ES-I3 (cell line): ENCODE data around the gene MORN3.

Experiments
- H3K36me3 ChIP-seq: 2 replicates; pipeline ENCODE4 v1.6.1; 2013; ENCODE audit warnings: mild to moderate bottlenecking, low read length, control low read depth, moderate library complexity; ENCODE audit not compliant: insufficient read depth
- H3K4me1 ChIP-seq: 2 replicates; pipeline ENCODE4 v1.6.1; 2013; ENCODE audit warnings: mild to moderate bottlenecking, control low read depth, low read length; ENCODE audit not compliant: insufficient read depth
- H3K9ac ChIP-seq: 2 replicates; pipeline ENCODE4 v1.6.1; 2013; ENCODE audit warnings: low read depth, mild to moderate bottlenecking, low read length, moderate library complexity
- H3K9me3 ChIP-seq: 2 replicates; pipeline ENCODE4 v1.6.1; 2013; ENCODE audit warnings: mild to moderate bottlenecking, low read length, moderate library complexity; ENCODE audit not compliant: control insufficient read depth, insufficient read depth

MORN3 gene

DNA sequence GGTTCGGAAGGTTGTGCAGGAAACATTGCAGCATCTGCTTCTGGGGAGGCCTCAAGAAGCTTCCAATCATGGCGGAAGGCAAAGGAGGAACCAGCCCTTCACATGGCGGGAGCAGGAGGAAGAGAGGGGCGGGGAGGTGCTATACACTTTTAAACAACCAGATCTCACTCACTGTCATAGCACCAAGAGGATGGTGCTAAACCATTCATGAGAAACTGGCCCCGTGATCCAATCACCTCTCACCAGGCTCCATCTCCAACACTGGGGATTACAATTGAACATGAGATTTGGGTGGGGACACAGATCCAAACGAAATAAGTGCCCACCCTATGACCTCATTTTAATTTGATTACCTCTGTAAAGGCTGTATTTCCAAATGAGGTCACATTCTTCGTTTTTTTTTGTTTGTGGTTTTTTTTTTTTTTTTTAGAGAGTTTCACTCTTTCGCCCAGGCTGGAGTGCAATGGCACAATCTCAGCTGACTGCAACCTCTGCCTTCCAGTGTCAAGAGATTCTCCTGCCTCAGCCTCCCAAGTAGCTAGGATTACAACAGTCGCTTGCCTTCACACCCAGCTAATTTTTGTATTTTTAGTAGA, 54.5 kb downstream of the MORN3 start:
- no peaks in the 10 kb centered on the region for H3K9me3 ChIP-seq
- H3K9ac ChIP-seq = no peak overlapping the region
- peaks cover 16% of the 10 kb centered on the region for H3K4me1 ChIP-seq
- no peaks in the 10 kb centered on the region for H3K36me3 ChIP-seq

DNA sequence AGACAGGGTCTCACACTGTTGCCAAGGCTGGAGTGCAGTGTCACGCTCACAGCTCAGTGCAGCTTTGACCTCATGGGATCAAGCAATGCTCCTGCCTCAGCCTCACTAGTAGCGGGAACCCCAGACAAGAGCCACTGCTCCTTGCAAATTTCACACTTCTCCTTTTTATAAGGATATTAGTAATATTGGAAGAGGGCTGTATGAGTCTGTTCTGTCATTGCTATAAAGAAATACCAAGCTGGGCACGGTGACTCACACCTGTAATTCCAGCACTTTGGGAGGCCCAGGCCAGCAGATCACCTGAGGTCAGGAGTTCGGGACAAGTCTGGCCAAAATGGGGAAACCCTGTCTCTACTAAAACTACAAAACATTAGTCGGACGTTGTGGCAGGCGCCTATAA, 56.0 kb downstream of the MORN3 start:
- H3K4me1 ChIP-seq = peaks cover 11% of the 10 kb centered on the region
- no peaks in the 10 kb centered on the region for H3K36me3 ChIP-seq
- H3K9ac ChIP-seq = no peak overlapping the region
- H3K9me3 ChIP-seq = no peaks in the 10 kb centered on the region

DNA sequence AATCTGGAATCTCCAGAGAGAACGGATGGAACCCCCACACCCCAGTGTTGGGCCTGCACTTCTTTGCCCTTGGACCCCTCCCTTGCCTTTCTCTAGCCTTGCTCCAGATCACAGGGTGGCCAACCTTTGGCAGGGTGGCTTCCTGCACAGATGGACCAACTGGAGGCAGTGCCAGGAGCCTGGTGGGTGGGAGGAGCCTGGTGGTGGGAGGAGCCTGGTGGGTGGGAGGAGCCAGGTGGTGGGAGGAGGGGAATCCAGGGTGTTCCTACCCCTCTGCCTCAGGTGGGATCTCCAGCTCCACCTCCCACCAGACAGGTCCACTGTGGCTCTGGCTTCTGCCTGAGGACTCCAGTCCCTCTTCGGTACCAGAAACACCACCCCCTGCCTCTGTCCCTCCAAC, 58.1 kb downstream of the MORN3 start:
- no peaks in the 10 kb centered on the region for H3K36me3 ChIP-seq
- H3K4me1 ChIP-seq = peaks cover 11% of the 10 kb centered on the region
- no peaks in the 10 kb centered on the region for H3K9me3 ChIP-seq
- no peak overlapping the region for H3K9ac ChIP-seq

DNA sequence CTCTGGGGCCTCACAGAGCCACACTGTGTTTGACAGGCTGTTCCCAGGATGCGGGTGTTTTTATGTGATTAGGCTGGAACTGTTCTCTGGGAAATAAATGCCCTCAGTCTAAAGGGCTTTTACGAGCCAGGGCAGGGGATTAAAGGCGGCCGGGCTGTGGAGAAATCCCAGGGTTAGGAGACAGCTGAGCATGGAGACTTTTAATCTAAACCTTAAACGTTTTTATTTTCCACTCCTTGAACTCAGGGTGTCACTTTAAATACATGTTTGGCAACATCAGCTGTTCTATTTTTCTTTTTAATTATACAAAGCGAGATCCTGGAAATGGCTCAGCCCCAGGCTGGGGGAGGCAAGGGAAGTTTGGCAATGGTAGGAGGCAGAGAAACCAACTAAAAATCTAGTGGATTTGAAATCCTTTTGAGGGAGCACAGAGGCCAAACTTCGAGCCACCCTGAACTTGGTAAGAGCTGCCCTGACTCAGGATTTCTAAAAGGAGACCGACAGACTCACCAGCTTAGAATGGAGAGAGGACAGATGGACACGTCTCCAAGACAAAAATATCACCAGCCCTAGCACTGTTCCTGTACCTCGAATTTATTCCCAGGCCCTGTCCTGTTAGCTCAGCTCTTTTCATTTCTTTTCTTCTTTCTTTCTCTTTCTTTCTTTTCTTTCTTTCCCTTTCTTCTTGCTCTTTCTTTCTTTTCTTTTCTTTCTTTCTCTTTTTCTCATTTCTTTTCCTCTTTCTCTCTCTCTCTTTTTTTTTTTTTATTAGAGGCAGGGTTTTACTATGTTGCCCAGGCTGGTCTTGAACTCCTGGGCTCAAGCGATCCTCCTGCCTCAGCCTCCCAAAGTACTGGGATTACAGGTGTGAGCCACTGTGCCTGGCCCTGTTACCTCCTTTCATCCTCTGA, 59.0 kb downstream of the MORN3 start:
- no peaks in the 10 kb centered on the region for H3K9me3 ChIP-seq
- H3K4me1 ChIP-seq = peaks cover 11% of the 10 kb centered on the region
- H3K9ac ChIP-seq = no peak overlapping the region
- H3K36me3 ChIP-seq = no peaks in the 10 kb centered on the region

DNA sequence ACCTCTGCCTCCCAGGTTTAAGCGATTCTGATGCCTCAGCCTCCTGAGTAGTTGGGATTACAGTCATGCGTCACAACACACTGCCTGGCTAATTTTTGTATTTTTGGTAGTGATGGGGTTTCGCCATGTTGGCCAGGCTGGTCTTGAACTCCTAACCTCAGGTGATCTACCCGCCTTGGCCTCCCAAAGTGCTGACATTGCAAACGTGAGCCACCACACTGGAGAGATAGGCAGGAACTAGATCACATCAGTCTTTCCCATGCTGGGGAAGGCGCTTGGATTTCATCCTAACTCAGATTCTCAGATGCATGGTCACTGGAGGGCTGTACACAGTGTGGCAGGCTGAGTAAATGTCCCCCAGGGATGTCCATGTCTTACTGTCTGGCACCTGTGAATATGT, 61.2 kb downstream of the MORN3 start:
- Histone ChIP-seq H3K4me1 (peaks cover 11% of the 10 kb centered on the region), H3K9ac (no peak overlapping the region), H3K9me3 (no peaks in the 10 kb centered on the region), H3K36me3 (no peaks in the 10 kb centered on the region)

GRCh38 chr12:121603581-121603980, 65.9 kb downstream of the MORN3 start:
- no peaks in the 10 kb centered on the region for H3K9me3 ChIP-seq
- H3K9ac ChIP-seq = no peak overlapping the region
- 0 out of 2 replicates have a peak, but pooled peaks cover 1% of the 10 kb centered on the region for H3K36me3 ChIP-seq
- H3K4me1 ChIP-seq = no peaks in the 10 kb centered on the region

DNA sequence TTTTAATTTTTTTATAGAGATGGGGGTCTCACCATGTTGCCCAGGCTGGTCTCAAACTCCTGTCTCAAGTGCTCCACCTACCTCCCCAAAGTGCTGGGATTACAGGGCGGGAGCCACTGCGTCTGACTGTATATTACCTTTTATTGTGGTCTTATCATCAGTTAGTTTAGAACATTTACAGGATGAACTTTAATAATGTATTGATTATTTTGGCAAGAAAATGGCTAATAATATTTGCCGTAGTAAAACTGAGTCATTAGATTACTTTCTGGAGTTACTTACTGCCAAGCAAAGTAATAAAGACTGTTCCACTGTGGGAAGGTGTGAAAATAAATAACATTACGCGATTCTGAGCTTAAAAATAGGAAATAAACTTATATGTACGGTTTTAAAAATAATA, 66.7 kb downstream of the MORN3 start:
- Histone ChIP-seq H3K4me1 (no peaks in the 10 kb centered on the region), H3K36me3 (0 out of 2 replicates have a peak, but pooled peaks cover 3% of the 10 kb centered on the region), H3K9me3 (no peaks in the 10 kb centered on the region)

DNA sequence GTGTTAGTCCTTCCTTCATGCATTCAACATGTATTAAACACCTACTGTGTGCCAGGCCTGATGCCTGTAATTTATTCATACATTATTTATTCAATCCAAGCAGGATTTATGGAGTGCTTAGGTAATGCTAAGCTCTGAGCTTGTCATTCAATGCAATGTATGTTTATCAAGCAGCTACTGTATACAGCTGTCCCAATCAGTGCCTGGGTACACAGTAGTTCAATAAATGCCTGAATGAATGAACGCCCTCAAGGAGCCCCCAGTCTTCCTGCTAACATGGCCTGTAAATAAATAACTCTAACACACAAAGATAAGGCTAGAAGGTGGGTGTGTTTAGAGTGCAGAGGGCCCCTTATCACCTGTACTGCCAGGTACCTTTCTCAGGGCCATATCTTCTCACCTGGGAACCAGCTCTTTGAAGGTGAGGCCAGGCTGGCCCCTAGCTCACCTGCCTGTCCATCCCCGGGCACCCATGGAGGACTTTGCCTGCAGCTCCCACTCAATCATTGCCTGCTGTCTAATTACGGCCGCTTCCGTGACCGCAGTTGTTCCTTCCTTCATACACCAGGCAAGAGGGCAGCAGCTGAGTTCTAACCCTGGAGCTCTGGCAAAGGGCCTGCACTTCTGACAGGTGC, 68.6 kb downstream of the MORN3 start:
- Histone ChIP-seq H3K9me3 (no peaks in the 10 kb centered on the region), H3K4me1 (no peaks in the 10 kb centered on the region), H3K9ac (no peak overlapping the region), H3K36me3 (peaks cover 9% of the 10 kb centered on the region)

More for the DNA sequence above, 66.7 kb downstream of the MORN3 start:
- no peak overlapping the region for H3K9ac ChIP-seq
